Left forelimb (tissue), 1 donor: ENCODE measurements around the gene RFX8.
"Not testable (repeated sequence)": the region's sequence is repeated elsewhere in the genome, so short reads cannot be mapped to it uniquely, and the experiment has no call there.

Experiments
- DNase-seq: peaks from one replicate; pipeline ENCODE4 v3.0.0-alpha.2; 2018; ENCODE audit warnings: low spot score

The RFX8 gene

GRCh38 chr2:101474731-101475384 lies at the start of gene RFX8:
RFX8 (minus strand) TSS chr2:101475112; CDS start chr2:101466848, 8,264 bp downstream.
- DNase-seq = no peak

- DNase-seq = no peak
Observed at GRCh38 chr2:101521487-101521886, 46.6 kb upstream of the RFX8 start.

- no peak for DNase-seq
Observed at GRCh38 chr2:101520246-101520645, 45.3 kb upstream of the RFX8 start.

GRCh38 chr2:101518578-101519492 lies 43.9 kb upstream of the RFX8 start:
- DNase-seq = no peak

GRCh38 chr2:101517758-101518271 lies 42.9 kb upstream of the RFX8 start:
- DNase-seq = no peak

GRCh38 chr2:101516823-101517690 lies 42.1 kb upstream of the RFX8 start:
- DNase-seq = no peak

- DNase-seq = no peak
Observed at GRCh38 chr2:101516349-101516748, 41.4 kb upstream of the RFX8 start.

GRCh38 chr2:101515477-101515876 lies 40.6 kb upstream of the RFX8 start:
- no peak for DNase-seq

- no peak for DNase-seq
Observed at GRCh38 chr2:101512993-101513392, 38.1 kb upstream of the RFX8 start.

GRCh38 chr2:101511381-101511780 lies 36.5 kb upstream of the RFX8 start:
- DNase-seq = no peak

GRCh38 chr2:101509499-101510284 lies 34.8 kb upstream of the RFX8 start:
- DNase-seq = no peak

GRCh38 chr2:101508636-101509035 lies 33.7 kb upstream of the RFX8 start:
- no peak for DNase-seq

- DNase-seq = not testable (repeated sequence)
Observed at GRCh38 chr2:101505276-101505675, 30.4 kb upstream of the RFX8 start.

- DNase-seq = not testable (repeated sequence)
Observed at GRCh38 chr2:101504744-101505143, 29.8 kb upstream of the RFX8 start.

GRCh38 chr2:101502095-101502494 lies 27.2 kb upstream of the RFX8 start:
- DNase-seq = no peak

- DNase-seq = no peak
Observed at GRCh38 chr2:101501443-101501842, 26.5 kb upstream of the RFX8 start.

GRCh38 chr2:101500860-101501259 lies 25.9 kb upstream of the RFX8 start:
- DNase-seq = no peak

- DNase-seq = no peak
Observed at GRCh38 chr2:101500180-101500579, 25.3 kb upstream of the RFX8 start.

GRCh38 chr2:101496279-101496678 lies 21.4 kb upstream of the RFX8 start:
- DNase-seq = no peak

- DNase-seq = no peak
Observed at GRCh38 chr2:101492936-101493473, 18.1 kb upstream of the RFX8 start.

- DNase-seq = no peak
Observed at GRCh38 chr2:101486994-101487393, 12.1 kb upstream of the RFX8 start.
